ENCODE data around the gene SMIM12. TPM values are rescaled to one million over a fixed set of nuclear protein-coding genes. Genes with fewer than 3 reads are reported as not detected.
"Not testable (repeated sequence)": the region's sequence is repeated elsewhere in the genome, so short reads cannot be mapped to it uniquely, and the experiment has no call there.

The SMIM12 gene
- total RNA-seq, 4 donors from 2014 or later: 17.1 to 38.1 (median 31.5) TPM

GRCh38 chr1:34827341-34827941, 32.1 kb downstream of the SMIM12 start:
- H3K27me3 ChIP-seq: no peaks in the 10 kb centered on the region
- WGBS: 93% methylated on average over 5 of the region's 5 CpGs
- no peaks in the 10 kb centered on the region for H3K36me3 ChIP-seq
- DNase-seq (ENCODE audit: low spot score in 2 of 2): no peak
- TF ChIP-seq CTCF (IDR thresholded peaks at IDR 0.05) (no peak), EP300 (IDR thresholded peaks at IDR 0.05) (no peak), POLR2A (IDR thresholded peaks at IDR 0.05) (no peak), POLR2AphosphoS5 (IDR thresholded peaks at IDR 0.05) (no peak)
- H3K4me1 ChIP-seq: no peaks in the 10 kb centered on the region
- no peaks in the 10 kb centered on the region for H3K9me3 ChIP-seq
- H3K4me3 ChIP-seq: no peak overlapping the region
- H3K27ac ChIP-seq: no peak overlapping the region

- 58% methylated on average over 4 of the region's 11 CpGs for WGBS
- H3K36me3 ChIP-seq: no peaks in the 10 kb centered on the region
- TF ChIP-seq POLR2A (IDR thresholded peaks at IDR 0.05) (no peak), POLR2AphosphoS5 (IDR thresholded peaks at IDR 0.05) (no peak), CTCF (IDR thresholded peaks at IDR 0.05) (no peak), EP300 (IDR thresholded peaks at IDR 0.05) (no peak)
- H3K9me3 ChIP-seq: no peaks in the 10 kb centered on the region
- H3K27me3 ChIP-seq: no peaks in the 10 kb centered on the region
- no peak overlapping the region for H3K4me3 ChIP-seq
- peak in 1 of 2 donors; percentile 65 for DNase-seq (ENCODE audit: low spot score in 2 of 2)
- no peak overlapping the region for H3K27ac ChIP-seq
- H3K4me1 ChIP-seq: no peaks in the 10 kb centered on the region
Measured at GRCh38 chr1:34825455-34826091, 34.0 kb downstream of the SMIM12 start.

- WGBS: 95% methylated on average over 3 of the region's 3 CpGs
- H3K36me3 ChIP-seq: no peaks in the 10 kb centered on the region
- no peaks in the 10 kb centered on the region for H3K4me1 ChIP-seq
- TF ChIP-seq POLR2AphosphoS5 (IDR thresholded peaks at IDR 0.05): no peak
- no peak for TF ChIP-seq EP300 (IDR thresholded peaks at IDR 0.05)
- TF ChIP-seq CTCF (IDR thresholded peaks at IDR 0.05): no peak
- no peak for TF ChIP-seq POLR2A (IDR thresholded peaks at IDR 0.05)
- no peak overlapping the region for H3K27ac ChIP-seq
- peak in 1 of 2 donors; percentile 40 for DNase-seq (ENCODE audit: low spot score in 2 of 2)
- no peaks in the 10 kb centered on the region for H3K9me3 ChIP-seq
- H3K4me3 ChIP-seq: no peak overlapping the region
- no peaks in the 10 kb centered on the region for H3K27me3 ChIP-seq
Measured at GRCh38 chr1:34824817-34825454, 34.6 kb downstream of the SMIM12 start.

- H3K27me3 ChIP-seq: no peaks in the 10 kb centered on the region
- no peak for DNase-seq (ENCODE audit: low spot score in 2 of 2)
- H3K27ac ChIP-seq: no peak overlapping the region
- H3K9me3 ChIP-seq: no peaks in the 10 kb centered on the region
- WGBS: 86% methylated on average over 3 of the region's 3 CpGs
- H3K4me3 ChIP-seq: no peak overlapping the region
- H3K36me3 ChIP-seq: no peaks in the 10 kb centered on the region
- no peaks in the 10 kb centered on the region for H3K4me1 ChIP-seq
- no peak for TF ChIP-seq POLR2A (IDR thresholded peaks at IDR 0.05)
- TF ChIP-seq EP300 (IDR thresholded peaks at IDR 0.05): no peak
- no peak for TF ChIP-seq CTCF (IDR thresholded peaks at IDR 0.05)
- TF ChIP-seq POLR2AphosphoS5 (IDR thresholded peaks at IDR 0.05): no peak
Measured at GRCh38 chr1:34822202-34822601, 37.3 kb downstream of the SMIM12 start.

- 91% methylated on average over 2 of the region's 2 CpGs for WGBS
- not testable (repeated sequence) for H3K9me3 ChIP-seq; H3K36me3 ChIP-seq; DNase-seq (ENCODE audit: low spot score in 2 of 2); H3K27ac ChIP-seq; H3K27me3 ChIP-seq; H3K4me1 ChIP-seq; H3K4me3 ChIP-seq
Measured at GRCh38 chr1:34818862-34819261, 40.7 kb downstream of the SMIM12 start.
